TTC549 (cell line): ENCODE results near the gene PALM.
"Not testable (repeated sequence)": the region's sequence is repeated elsewhere in the genome, so short reads cannot be mapped to it uniquely, and the experiment has no call there.

Experiments
- FAIRE-seq: peaks from 2 replicates; lab custom pipeline; 2012; peaks lifted over from hg19 to GRCh38; lab: Jason Lieb, UNC

PALM gene

GRCh38 chr19:708154-709143, at the start of gene PALM:
PALM (plus strand) TSS chr19:708935; CDS start chr19:709147, 212 bp downstream.
- FAIRE-seq: no peak

- no peak for FAIRE-seq
Measured at GRCh38 chr19:660793-661426, 47.8 kb upstream of the PALM start.

GRCh38 chr19:661427-662196, 47.1 kb upstream of the PALM start:
- FAIRE-seq: no peak

GRCh38 chr19:662207-662961, 46.4 kb upstream of the PALM start:
- FAIRE-seq: no peak

- no peak for FAIRE-seq
Measured at GRCh38 chr19:662962-663681, 45.6 kb upstream of the PALM start, which contains the start of gene RNF126. RNF126 (minus strand) TSS chr19:663214; CDS start chr19:663121, 93 bp downstream.

- no peak for FAIRE-seq
Measured at GRCh38 chr19:663682-664117, 45.0 kb upstream of the PALM start.

- FAIRE-seq: no peak
Measured at GRCh38 chr19:664913-665443, 43.8 kb upstream of the PALM start.

GRCh38 chr19:666985-667573, 41.7 kb upstream of the PALM start:
- FAIRE-seq: not testable (repeated sequence)

GRCh38 chr19:668675-669434, 39.9 kb upstream of the PALM start:
- not testable (repeated sequence) for FAIRE-seq

- no peak for FAIRE-seq
Measured at GRCh38 chr19:670609-671075, 38.1 kb upstream of the PALM start.

- no peak for FAIRE-seq
Measured at GRCh38 chr19:674282-675151, 34.2 kb upstream of the PALM start.

GRCh38 chr19:676007-676338, 32.8 kb upstream of the PALM start:
- FAIRE-seq: no peak

- FAIRE-seq: no peak
Measured at GRCh38 chr19:676339-677105, 32.2 kb upstream of the PALM start, which contains the start of gene FSTL3. FSTL3 (plus strand) TSS chr19:676392; CDS start chr19:676424, 32 bp downstream.

GRCh38 chr19:677201-677600, 31.5 kb upstream of the PALM start:
- FAIRE-seq: no peak

GRCh38 chr19:677601-678436, 30.9 kb upstream of the PALM start:
- no peak for FAIRE-seq

GRCh38 chr19:678791-679388, 29.8 kb upstream of the PALM start:
- FAIRE-seq: no peak
